Measurements from ENCODE around the gene ZCWPW2.

Gene ZCWPW2

GRCh38 chr3:28348265-28348628 lies 274 bp upstream of the ZCWPW2 start:
- DNase-seq, result peak in 1 of 42 donors; percentile 85
- intact Hi-C loops (cut with DNase I), result no loop called here

DNA sequence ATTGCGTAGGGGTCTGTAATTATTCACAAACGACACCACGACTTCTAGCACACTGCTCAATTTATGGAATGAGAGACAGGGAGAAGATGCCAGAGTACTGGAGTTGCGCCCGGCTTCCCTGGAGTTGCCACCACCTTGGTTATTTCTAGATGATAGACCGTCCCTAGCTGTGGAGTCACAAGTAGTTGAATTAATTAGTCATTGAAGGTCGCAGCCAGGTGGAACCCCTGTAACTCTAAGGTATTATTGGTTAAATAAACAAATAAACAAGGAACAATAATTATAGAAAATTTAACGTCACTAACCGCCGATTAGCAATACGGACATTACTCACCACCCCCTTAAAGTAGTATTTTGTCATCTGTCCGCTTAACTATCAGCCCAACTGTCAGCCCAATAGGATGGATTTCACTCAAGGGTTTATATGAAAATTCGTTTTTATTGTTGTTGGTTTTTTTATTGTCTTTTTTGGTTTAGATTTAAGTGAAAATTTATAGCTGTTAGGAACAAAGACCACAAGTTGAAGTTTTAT lies 1.0 kb downstream of the ZCWPW2 start:
- DNase-seq, result no peak

DNA sequence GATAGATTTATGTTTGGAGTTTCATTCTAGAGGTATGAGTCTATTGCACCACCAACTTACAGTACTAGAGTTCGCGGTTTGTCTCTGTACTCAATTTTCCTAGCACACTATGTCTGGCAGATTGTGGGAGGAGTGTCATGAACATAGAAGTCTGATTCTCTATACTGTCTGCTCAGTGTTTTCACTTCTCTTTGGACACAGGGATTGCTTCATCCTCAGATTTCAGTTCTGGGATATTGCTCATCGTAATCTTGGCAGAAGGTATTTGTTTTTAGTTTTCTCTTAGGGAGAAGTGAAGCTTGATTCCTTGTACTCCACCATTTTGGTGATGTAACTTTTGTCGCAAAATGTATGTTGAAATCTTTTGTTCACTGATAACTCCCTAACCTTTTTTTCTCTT lies 27.9 kb downstream of the ZCWPW2 start:
- intact Hi-C loops (cut with DNase I), result no loop called here
- peak in 1 of 42 donors; percentile 2 for DNase-seq

More for the DNA sequence above, 1.0 kb downstream of the ZCWPW2 start:
- intact Hi-C loops (cut with DNase I), result no loop called here

DNA sequence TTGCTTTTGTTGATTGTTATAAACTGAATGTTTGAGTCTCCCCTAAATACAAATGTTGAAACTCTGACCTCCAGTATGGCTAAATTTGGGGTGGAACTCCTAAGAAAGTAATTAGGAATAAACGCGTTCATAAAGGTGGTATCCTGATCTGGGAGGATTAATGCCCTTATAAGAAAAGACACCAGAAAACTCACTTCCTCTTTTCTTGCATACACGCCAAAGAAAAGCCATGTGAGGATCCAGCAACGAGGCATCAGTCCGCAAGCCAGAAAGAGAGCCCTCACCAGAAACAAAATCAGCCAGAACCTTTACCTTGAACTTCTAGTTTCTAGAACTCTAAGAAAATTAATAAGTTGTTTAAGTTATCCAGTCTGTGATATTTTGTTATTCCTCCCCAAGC lies 37.5 kb downstream of the ZCWPW2 start:
- DNase-seq, result no peak
- intact Hi-C loops (cut with DNase I), result no loop called here

- no peak for DNase-seq
- intact Hi-C loops (cut with DNase I), result no loop called here
These were observed 40.5 kb downstream of the ZCWPW2 start for GRCh38 chr3:28388978-28389377.

DNA sequence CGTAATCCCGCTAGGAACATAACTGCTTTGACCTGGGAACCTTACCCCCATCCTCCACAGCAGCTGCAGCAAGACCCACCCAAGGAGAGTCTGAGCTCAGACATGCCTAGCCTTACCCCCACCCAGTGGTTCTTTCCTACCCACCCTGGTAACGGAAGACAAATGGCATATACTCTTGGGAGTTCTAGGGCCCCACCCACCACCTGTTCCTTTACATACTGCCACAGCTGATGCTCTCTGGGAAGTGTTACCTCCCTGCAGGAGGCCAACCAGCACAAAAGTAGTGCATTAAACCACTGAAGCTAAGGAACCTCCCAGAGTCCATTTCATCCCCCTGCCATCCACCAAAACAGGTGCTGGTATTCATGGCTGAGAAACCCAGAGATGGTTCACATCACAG lies 50.7 kb downstream of the ZCWPW2 start:
- intact Hi-C loops (cut with DNase I), result no loop called here

GRCh38 chr3:28406241-28406640 lies 57.7 kb downstream of the ZCWPW2 start:
- intact Hi-C loops (cut with DNase I), result no loop called here
- no peak for DNase-seq

More for the DNA sequence above, 50.7 kb downstream of the ZCWPW2 start:
- no peak for DNase-seq

- intact Hi-C loops (cut with DNase I), result no loop called here
- DNase-seq, result no peak
These were observed 100.9 kb downstream of the ZCWPW2 start for GRCh38 chr3:28449398-28449797.

DNA sequence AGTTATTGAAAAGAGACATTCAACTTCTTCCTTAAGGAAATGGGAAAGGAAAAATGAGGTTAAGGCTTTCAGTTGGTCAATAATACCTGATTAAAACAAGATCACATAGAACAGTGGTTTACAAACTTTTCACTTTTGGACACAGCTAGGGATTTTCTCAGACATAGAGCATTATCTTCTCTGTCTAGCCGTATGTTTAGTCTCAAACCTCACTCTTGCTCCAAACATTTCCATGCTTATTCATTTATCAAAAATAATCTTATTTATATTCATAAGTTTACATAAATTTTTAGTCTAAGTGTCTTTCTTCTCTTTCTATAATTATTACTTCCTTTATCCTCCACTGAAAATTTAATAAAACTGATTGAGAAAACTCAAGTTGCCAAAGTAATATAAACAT lies 114.3 kb downstream of the ZCWPW2 start:
- intact Hi-C loops (cut with DNase I), result no loop called here
- DNase-seq, result no peak

DNA sequence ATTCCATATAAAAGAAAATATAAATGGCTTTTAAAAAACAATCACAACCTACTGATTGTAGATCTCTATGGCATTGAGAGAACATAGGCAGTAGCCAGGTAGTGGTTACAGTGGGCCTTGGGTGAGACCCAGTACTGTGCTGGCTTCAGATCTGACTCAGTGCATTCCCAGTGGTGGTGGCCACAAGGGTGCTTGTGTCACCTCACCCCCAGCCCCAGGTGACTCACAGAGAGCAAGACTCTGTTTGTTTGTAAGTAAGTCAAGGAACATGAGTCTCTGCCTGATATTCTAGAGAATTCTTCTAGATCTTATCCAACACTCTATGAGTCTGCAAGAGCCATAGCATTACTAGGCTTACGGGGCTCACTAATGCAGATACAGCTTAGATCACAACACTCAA lies 118.9 kb downstream of the ZCWPW2 start:
- DNase-seq, result no peak
- intact Hi-C loops (cut with DNase I), result no loop called here

GRCh38 chr3:28476194-28476593 lies 127.7 kb downstream of the ZCWPW2 start:
- intact Hi-C loops (cut with DNase I), result no loop called here
- peak in 2 of 42 donors; percentile 2 to 13 for DNase-seq

- intact Hi-C loops (cut with DNase I), result no loop called here
- no peak for DNase-seq
These were observed 128.2 kb downstream of the ZCWPW2 start for GRCh38 chr3:28476764-28477163.

DNA sequence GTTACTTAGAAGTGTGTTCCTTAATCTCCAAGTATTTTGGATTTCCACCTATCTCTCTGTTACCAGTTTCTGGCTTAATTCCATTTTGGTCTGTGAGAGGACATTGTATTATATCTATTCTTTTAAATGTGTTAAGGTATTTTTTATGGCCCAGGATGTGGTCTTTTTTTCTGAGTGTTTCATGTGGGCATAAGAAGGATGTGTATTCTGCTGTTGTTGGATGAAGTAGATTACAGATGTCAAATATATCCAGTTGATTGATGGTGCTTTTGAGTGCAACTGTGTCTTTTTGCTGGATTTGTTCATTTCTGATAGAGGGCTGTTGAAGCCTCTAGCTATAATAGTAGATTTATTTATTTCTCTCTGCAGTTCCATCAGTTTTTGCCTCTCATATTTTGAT lies 136.6 kb downstream of the ZCWPW2 start:
- DNase-seq, result no peak
- intact Hi-C loops (cut with DNase I), result no loop called here

DNA sequence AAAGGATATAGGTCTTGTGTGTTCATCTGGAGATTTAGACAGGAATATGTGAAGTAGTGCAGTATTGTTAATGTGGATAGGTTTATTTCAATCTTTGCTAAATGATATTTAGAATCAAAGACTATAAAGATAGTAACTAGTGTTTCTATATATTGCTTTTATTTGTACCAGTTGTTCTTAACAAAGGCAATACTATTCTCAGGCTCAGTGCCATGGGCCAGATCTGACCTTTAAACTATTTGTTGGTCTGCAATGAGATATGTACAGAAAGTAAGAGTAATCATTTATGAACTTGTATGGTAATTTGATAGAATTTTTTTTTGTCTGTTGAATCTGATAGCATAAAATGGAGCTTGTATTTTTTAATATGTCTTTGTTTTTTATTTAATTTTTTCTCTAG lies 146.8 kb downstream of the ZCWPW2 start:
- no peak for DNase-seq
- intact Hi-C loops (cut with DNase I), result no loop called here

DNA sequence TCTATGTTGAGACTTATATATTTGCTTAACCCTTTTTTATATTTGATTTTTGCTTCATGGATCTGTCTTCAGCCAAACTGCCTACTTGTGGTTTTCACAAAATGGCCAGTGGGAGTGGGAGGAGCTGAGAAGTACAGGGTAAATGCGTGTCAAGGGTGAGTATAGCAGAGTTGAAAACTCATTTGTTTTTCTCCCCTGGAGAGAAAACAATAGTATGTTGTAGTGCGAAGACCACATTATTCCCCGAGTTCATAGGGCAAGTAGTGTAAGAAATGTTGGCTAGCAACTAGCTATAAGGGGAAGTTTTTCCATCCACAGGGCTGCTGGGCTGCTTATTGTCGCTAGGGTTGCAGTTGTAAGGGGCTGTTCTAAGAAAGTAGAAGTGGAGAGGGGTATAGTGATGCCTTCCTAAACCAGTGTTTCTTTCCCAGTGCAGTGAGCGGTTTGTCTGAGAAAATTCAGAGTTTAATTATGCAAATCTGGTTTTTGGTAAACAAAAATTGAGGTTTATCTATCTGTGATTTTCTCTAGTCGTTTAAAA lies 153.9 kb downstream of the ZCWPW2 start:
- no peak for DNase-seq
- intact Hi-C loops (cut with DNase I), result no loop called here

DNA sequence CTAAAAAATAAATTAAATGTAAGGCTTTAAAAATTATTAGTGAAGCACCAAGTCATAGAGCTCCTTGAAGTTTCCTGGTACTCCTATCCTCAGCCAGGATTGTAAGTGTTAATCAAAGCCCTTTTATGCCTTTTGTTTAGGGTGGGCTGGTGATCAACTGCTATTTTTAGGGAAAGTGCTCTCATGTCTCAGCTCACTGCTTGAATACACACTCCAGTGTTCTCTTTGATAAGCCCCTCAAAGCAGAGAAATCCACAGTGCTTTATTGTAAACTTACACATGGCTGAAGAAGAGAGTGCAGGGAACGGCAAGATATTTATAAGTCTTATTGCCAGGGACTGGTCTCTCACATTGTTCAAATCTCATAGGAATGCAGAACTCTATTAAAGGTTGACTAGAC lies 156.5 kb downstream of the ZCWPW2 start:
- DNase-seq, result no peak
- intact Hi-C loops (cut with DNase I), result no loop called here

GRCh38 chr3:28521663-28522062 lies 173.1 kb downstream of the ZCWPW2 start:
- intact Hi-C loops (cut with DNase I), result no loop called here

GRCh38 chr3:28542351-28542750 lies 193.8 kb downstream of the ZCWPW2 start:
- DNase-seq, result no peak
- intact Hi-C loops (cut with DNase I), result no loop called here

More at GRCh38 chr3:28521663-28522062, 173.1 kb downstream of the ZCWPW2 start:
- DNase-seq, result no peak

DNA sequence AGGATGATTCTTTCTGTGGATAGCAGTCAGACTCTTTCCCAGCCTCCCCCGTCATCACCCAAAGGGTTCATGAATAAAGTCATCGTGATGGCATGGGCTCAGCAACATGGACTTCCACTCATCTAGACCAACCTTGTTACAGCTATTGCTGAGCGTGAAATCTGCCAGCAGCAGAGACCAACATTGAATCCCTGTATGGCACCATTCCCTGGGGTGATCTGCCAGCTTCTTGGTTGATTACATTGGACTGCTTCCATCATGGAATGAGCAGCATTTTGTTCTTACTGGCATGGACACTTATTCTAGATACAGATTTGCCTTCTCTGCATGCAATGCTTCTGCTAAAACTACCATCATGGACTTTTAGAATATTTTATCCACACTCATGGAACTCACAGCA lies 195.7 kb downstream of the ZCWPW2 start:
- intact Hi-C loops (cut with DNase I), result no loop called here
- DNase-seq, result peak in 3 of 42 donors; percentile 6 to 39 (median 10)

DNA sequence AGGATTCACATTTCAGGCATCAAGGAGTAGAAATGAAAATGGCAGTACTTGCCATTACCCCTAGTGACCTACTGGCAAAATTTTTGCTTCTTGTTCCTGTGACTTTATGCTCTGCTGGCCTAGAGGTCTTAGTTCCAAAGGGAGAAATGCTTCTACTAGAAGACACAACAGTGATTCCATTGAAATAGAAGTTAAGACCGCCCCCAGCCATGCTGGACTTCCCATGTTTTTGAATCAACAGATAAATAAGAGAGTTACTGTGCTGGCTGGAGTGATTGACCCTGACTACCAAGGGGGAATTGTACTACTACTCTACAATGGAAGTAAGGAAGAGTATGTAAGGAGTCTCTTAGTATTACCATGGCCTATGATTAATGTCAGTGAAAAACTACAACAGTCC lies 196.3 kb downstream of the ZCWPW2 start:
- intact Hi-C loops (cut with DNase I), result no loop called here

GRCh38 chr3:28547677-28548076 lies 199.2 kb downstream of the ZCWPW2 start:
- intact Hi-C loops (cut with DNase I), result no loop called here
- no peak for DNase-seq

More for the DNA sequence above, 196.3 kb downstream of the ZCWPW2 start:
- no peak for DNase-seq

- no peak for DNase-seq
- intact Hi-C loops (cut with DNase I), result no loop called here
These were observed 204.7 kb downstream of the ZCWPW2 start for GRCh38 chr3:28553175-28553574.
